Femur (tissue), 1 donor: ENCODE measurements around the gene PRSS56.
"Not testable (repeated sequence)": the region's sequence is repeated elsewhere in the genome, so short reads cannot be mapped to it uniquely, and the experiment has no call there.

Experiments used
- DNase-seq: peaks from one replicate; pipeline ENCODE4 v3.0.0-alpha.2; 2017

Gene PRSS56

DNA sequence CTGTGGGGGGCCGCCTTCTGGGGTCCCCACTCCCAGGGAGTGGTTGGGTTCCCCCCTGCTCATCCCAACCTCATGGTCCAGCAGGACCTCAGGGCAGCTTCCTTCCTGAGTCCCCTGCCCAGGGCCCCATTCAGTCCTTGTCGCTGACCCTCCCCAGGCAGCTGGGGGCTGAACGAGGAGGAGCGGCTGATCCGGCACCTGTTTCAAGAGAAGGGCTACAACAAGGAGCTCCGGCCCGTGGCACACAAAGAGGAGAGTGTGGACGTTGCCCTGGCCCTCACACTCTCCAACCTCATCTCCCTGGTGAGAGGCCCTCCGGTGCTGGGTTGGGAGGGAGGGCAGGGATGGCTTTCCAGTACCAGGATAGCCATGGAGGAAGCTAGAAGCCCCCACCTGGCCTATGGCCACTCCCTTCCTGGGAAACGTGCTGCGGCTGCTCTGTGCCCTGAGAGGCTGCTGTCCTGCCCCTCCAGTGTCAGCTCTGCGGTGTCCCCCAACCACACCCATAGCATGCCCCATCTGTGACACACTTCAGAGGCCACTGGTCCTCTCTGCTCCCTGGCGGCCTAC is 6.3 kb downstream of the PRSS56 start:
- no peak for DNase-seq

DNA sequence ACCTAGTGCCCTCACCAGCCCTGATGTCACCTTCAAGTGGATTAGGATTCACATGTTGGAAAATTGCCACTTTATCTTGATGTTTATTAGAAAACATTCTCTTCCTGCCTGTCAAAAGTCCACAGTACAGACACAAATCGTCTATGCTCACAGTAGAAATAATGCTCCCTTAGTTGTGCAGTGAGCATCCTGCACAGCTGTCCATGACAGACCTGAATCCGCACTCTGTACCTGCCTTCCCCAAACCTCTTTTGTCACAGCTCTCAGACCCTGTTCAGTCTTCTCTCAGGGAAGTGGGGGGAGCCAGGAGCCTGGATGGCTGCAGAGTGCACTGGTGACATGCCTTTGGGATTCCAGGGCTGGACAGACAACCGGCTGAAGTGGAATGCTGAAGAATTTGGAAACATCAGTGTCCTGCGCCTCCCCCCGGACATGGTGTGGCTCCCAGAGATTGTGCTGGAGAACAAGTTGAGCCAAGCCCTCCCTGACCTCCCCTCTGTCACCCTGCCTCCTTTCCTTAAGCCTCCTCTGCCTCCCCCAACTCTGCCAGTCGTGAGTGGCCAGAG is 7.8 kb downstream of the PRSS56 start:
- DNase-seq, result no peak

DNA sequence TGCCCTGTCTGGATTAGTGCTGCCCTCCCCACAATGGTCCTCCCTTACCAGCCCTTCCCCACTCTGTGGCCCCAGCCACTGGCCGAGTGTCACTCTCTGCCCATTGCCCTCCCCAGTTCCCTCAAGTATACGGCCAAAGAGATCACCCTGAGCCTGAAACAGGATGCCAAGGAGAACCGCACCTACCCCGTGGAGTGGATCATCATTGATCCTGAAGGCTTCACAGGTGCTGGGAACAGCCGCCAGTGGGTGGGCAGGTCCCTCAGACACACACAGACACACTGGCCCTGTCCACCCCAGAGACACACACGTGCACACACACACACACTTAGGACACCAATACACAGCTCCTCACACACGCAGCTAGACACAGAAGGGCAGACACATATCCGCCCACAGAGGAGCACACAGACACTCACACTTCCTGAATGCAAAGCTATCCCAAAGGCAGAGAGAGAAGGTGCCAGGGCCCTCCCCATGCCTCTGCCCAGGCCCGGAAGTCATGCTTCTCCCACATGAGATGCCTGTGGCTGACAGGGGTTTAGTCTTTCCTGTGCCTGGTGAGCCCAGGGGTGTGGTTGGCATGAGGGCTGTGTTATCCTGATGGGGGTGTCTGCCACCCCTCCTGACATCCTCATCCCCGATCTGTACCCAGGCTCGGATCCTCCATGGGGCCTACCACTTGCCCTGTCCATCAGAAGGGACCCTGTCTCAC is 8.7 kb downstream of the PRSS56 start:
- DNase-seq, result no peak

DNA sequence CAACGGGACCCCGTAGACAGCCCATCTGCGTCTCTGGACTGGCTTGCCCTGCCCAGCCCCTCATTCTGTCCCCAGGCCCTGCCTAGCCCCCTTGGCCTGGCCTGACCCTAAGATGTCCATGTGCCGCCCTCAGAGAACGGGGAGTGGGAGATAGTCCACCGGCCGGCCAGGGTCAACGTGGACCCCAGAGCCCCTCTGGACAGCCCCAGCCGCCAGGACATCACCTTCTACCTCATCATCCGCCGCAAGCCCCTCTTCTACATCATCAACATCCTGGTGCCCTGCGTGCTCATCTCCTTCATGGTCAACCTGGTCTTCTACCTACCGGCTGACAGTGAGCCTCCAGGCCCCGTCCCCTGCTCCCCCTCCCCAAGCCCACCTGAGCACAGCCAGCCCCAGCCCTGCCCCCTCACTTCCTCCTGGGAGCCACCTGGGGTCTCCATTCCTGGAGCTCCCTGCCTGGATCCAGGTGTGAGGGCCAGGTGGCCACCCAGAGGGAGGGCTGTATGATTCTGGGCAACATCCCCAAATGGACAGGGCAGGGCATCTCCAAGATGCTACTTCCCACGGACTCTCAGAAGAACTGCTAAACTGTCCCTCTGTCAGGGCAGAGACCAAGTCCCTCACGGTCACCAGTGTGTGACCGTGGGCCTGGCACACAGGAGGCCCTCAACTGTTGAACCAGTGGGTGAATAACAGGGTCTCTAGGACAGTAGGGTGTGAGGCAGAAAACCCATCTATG is 9.8 kb downstream of the PRSS56 start:
- DNase-seq, result no peak

DNA sequence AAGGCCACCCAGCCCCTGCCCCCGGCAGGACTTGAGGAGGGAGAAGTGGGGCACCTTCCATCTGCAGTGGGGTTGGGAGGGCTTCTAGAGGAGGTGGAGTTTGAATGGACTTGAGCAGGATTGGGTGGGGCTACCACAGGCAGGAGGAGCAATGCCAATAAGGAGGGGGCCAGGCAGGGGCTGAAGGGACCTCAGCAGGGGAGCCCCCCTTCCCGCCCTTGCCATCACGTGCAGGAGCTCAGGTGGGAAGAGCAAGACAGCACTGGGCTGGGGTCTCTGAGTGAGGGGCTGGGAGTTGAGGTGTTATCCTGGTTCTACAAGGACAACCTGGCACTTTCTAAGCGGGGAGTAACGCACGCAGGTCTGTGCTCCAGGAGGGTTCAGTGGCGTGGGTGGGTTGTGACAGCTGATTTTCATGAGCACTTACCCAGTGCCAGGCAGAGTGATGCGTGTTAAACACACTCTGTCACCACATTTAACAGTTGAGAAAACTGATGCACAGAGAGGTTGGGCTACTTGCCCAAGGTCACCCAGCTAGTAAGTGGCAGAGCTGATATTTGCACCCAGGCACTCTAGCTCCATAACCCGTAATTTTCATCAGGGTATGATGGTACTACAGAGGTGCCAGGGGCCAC is 10.6 kb downstream of the PRSS56 start:
- no peak for DNase-seq

DNA sequence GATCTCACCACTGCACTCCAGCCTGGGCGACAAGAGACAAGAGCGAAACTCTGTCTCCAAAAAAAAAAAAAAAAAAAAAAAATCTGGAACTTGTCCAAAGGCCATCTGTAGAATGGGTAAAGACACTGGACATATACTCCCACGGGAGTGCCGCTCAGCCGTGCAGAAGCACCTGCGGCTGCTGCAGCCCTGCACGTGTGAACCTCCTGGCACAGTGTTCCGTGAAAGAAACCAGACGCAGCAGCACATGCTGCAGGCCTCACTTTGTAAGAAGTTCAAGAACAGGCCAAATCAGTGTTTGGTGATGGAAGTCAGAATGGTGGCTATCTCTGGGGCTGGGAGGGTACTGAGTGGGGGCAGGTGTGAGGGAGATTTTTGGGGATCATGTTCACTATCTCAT is 12.2 kb downstream of the PRSS56 start:
- DNase-seq, result no peak

DNA sequence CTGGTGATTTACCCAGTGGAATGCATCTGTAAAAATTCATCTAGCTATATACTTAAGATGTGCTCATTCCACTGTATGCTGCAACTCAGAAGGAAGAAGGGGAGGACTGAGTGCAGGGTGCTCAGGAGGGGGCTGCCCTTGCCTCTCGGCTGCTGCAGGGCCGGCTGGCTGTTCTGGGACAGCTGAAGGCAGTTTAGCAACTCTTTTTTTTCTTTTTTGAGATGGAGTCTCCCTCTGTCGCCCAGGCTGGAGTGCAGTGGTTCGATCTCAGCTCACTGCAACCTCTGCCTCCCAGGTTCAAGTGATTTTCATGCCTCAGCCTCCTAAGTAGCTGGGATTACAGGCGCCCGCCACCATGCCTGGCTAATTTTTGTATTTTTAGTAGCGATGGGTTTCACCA is 12.6 kb downstream of the PRSS56 start:
- not testable (repeated sequence) for DNase-seq

DNA sequence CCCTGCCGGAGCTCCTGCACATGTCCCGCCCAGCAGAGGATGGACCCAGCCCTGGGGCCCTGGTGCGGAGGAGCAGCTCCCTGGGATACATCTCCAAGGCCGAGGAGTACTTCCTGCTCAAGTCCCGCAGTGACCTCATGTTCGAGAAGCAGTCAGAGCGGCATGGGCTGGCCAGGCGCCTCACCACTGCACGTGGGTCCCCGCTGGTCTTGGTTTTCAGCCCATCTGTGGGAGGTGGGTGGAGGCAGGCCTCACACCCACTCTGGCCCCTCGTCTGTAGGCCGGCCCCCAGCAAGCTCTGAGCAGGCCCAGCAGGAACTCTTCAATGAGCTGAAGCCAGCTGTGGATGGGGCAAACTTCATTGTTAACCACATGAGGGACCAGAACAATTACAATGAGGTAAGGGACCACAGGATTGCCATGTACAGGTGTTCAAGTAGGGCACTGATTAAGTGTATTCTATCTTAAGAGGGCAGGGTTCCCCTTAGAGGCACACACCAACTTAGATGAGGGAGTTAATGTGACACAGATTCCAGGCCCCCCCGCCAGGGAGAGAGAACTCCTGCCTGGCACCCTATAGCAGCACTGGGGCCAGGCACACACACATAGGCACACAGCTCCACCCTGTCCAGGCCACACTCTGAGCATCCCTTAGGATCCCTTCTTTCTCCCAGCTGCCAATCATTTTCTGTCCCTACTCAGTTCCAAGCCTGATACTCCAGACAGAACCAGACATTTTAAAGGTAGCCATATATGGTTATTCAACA is 13.9 kb downstream of the PRSS56 start:
- DNase-seq, result no peak

DNA sequence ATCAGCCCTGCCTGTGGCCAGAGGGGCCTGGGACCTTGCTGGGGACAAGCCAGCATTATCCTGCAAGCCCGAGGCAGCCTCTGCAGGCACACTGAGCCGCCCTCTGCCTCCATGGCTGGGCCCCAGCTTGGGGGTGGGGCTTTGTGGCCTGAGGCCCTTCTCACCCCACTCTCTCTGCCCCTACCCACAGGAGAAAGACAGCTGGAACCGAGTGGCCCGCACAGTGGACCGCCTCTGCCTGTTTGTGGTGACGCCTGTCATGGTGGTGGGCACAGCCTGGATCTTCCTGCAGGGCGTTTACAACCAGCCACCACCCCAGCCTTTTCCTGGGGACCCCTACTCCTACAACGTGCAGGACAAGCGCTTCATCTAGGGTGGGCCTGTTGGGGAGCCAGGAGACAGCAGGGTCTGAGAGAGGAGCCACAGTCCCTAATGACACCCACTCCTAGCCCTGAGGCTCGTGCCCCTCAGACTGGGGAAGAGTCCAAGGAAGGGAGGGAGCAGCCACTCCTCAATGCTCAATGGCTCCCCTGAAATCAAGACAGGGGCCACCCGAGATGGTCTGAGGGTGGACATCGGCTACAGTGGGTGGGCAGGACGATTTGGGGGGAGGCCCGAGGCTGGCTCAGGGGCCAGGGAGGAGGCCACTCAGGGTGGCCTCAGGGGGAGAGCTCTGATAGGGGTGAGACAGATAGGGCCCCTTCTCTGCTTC is 14.9 kb downstream of the PRSS56 start:
- DNase-seq, result no peak

DNA sequence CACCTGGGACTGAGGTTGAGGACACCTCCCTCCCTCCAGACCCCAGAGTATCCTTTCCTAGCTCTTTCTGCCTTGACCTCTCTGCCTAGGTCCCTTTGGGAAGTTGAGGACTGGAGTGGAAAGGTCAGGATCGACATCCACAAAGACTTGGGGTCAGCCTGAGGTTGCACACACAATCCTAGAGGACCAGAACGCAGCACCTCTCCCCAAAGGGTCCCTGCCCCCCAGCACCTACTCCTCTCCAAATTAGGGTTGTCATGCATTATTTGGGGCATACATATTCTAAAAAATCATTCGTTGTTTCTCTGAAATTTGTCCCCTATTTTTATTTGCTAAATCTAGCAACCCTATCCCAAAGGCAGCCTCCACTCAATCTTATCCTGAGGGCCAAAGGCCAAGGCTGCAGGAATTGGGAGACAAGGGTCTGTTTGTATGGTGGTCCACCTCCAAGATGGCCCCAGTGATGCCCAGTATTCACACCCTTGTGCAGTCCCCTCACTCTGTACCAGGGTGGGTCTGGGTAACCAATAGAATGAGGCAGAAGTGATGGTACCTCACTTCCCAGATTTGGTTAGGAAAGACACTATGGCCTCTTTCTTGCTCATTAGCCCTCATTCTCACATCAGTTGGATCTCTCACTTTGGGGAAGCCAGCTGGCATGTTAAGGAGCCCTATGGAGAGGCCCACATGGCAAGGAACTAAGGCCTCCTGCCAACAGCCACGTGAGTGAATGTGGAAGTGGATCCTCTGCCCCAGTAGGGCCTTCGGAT is 15.8 kb downstream of the PRSS56 start:
- DNase-seq, result no peak

DNA sequence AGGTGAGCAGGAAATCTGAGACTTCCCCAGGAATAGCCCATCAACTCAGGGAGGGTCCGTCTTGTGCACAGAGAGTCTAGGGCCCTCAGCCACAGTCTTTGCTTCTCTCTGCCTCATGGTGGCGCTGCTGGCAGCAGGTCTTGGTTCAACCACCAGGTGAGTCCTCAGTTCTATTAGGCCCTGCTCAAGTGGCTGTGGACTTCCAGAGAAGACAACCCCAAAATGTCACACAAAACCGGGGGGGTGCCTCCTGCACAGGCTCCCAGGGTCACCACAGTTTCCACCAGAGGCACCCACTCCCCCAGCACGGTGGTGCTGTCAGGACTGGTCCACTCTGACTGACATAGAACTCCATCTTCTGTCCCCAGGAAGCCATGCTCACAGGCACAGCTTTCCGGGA is 16.9 kb downstream of the PRSS56 start:
- DNase-seq, result no peak

DNA sequence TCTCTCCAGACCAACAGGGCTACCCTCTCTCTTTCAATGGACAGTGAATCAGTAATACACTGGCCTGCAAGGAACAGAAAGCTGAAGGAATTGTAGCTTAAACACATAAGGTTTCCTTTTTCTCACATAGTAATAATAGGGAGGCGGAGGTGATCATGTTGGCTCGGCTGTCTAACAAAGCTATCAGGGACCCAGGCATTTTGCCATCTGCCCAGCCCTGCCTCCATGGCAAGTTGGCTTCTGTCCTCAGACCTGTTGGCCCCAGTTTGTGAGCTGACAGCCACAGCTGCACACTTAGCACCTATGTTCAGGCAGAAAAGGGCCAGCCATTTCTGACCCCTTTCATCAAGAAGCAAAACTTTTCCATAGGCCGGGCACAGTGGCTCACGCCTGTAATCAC is 17.3 kb downstream of the PRSS56 start:
- no peak for DNase-seq

DNA sequence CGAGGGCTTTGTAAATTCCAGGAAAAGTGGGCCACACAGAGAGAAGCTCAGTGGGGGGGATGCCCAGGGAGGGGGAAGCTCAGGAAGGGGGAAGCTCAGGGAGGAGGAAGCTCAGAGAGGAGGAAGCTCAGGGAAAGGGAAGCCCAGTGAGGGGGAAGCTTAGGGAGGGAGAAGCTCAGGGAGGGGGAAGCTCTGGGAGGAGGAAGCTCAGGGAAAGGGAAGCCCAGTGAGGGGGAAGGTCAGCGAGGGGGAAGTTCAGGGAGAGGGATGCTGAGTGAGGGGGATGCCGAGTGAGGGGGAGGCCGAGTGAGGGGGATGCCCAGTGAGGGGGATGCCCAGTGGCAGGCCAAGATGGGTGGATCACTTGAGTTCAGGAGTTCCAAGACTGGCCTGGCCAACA is 18.5 kb downstream of the PRSS56 start:
- no peak for DNase-seq

DNA sequence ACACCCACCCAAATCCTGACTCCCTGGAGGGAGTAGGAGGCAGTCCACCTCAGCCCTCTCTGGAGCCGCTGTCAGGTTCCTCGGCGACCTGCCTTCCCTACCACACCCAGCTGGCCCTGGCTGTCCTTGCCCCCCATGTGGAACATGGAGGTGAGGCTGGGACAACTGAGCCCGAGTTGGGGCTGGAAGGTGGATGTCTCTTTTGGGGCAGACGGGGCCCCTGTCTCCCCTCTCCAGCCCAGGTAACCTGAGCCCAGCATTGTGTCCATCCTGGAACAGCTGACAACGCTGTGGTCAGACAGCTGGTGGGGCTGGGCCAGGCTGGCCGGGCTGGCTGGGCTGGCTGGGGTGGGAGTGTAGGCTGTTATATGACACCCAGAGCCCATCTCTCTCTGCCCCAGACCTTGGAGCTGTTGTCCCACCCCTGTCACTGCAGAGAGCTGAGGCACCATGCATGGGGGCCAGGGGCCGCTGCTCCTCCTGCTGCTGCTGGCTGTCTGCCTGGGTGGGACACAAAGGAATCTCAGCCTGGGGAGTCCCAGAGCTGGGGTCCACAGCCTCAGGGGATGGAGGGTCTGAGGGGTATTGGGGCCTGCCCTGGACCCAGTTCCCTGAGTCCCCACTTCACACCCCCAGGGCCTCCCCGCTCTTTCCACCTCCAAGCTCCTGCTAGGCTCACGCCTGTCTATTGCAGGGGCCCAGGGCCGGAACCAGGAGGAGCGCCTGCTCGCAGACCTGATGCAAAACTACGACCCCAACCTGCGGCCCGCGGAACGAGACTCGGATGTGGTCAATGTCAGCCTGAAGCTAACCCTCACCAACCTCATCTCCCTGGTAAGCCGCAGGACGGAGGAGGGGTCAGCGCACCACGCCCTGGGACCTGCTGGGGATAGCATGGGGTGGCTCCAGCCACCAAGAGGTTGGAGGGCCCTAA is 19.4 kb downstream of the PRSS56 start, which contains the start of gene CHRNG:
CHRNG (plus strand) TSS at position 395 of the 934 bp plus-strand sequence; CDS start at position 451, 56 bp downstream.
- DNase-seq, result peak; percentile 79

DNA sequence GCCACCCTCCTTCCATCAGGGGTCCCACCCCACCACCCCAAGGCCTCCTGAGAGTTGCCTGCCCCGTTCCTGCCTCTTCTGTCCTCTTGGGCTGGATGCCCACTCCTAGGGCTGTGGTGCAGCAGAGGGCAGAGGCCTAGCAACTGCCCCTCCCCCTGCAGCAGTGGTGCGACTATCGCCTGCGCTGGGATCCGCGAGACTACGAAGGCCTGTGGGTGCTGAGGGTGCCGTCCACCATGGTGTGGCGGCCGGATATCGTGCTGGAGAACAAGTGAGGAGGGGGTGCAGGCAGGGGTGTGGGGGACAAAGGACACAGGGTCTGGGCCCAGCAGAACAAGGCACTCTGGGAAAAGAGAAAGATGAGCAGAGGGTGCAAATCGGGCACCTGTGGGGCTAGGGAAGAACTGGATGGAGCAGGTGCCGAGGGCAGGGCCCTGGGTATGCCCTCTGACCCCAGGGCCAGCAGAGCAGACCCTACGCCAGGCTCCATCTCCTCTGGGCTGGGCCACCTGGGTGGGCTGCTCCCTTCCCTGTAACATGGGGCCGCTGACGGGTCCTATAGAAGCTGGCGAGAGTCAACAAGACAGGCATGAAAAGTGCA is 20.4 kb downstream of the PRSS56 start:
- DNase-seq, result no peak

DNA sequence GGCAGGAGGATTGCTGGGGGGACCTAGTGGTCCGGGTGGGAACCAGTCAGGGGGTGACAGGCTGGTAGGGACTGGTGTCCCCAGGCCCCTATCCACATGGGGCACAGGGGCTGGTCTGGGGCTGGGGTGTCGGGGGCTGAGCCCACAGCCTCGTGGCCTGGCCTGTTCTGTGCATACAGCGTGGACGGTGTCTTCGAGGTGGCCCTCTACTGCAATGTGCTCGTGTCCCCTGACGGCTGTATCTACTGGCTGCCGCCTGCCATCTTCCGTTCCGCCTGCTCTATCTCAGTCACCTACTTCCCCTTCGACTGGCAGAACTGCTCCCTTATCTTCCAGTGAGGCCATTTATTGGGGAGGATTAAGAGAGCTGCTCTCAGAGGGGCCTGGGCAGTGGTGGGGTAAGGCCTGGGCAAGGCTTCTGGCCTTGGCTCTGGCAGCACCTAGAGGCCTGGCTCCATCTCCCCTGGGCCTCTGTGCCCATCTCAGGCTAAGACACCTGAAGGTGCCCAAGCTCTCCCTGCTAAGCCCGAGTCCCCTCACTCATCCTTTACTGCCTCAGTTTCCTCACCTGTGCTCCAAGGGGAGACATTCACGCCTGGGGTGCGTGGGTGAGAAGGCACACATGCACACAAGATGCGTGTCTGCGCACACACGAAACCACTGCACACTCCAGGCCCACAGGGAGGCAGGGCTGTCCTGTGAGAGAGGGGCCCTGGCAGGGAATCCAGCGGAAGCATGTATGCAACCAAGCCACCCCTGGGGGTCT is 21.2 kb downstream of the PRSS56 start:
- DNase-seq, result no peak

DNA sequence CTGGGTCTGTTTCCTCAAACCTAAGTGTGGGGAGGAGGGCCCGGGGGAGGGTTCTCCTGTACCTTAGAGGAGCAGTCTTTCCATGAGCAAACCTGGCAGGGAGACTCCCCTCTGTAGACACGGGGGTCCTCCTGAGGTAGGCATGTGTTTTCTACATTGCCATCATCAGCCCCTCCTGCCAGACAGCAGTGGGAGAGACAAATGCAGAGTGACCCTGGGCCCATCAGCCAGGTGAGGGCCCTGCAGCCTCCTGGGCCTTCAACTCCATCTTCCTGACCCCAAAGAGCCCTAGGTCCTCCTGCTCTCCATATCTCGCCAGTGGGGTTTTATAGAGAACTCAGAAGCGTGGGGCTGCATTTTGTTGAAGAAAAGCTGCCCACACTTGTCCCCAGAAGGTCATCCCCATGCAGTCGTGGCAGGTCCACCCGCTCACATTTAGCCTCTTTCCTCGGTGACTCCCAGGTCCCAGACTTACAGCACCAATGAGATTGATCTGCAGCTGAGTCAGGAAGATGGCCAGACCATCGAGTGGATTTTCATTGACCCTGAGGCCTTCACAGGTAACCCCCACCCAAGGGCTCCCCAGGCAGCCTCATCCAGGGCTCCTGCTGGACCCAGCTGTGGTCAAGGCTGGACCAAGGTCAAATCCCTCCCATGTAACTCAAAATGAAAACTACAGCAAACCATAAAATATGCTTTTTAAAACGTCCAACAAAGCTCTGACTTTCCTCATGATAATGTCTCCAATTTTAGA is 21.9 kb downstream of the PRSS56 start:
- DNase-seq, result no peak
